GM12878 (cell line): ENCODE measurements around the gene OSM. TPM values are rescaled to one million over a fixed set of nuclear protein-coding genes. Genes with fewer than 3 reads are reported as not detected.

Source experiments
- ATAC-seq: fragments of 200-7000 bp; cut with Tn5 transposase; 3 replicates; pipeline ENCODE4 v1.9.1; 2020; ENCODE audit warnings: mild to moderate bottlenecking, moderate library complexity
- BruUV-seq: library from RNA; stranded (reverse); fragments of 400-500 nt; replicated peaks from 2 replicates; lab custom pipeline; 2021; lab: Mats Ljungman, UMichigan
- CTCF ChIA-PET: fragments of 300-600 bp; sonication (Branson Sonifier 250); formaldehyde crosslinking; extraction: SDS; loops from one replicate; lab custom pipeline; 2021; ENCODE audit warnings: inconsistent platforms; lab: Yijun Ruan, JAX
- POLR2A ChIA-PET: fragments of 350-600 bp; formaldehyde crosslinking; extraction: SDS; loops from one replicate; lab custom pipeline; 2021; ENCODE audit warnings: inconsistent platforms; lab: Charles Lee
- RAD21 ChIA-PET: fragments of 300-600 bp; sonication (Branson Sonifier 250); formaldehyde crosslinking; loops from one replicate; lab custom pipeline; 2023; ENCODE audit warnings: antibody characterized with exemption; ENCODE audit not compliant: unreplicated experiment; lab: Charles Lee
- SMC1A ChIA-PET: fragments of 300-600 bp; sonication (Branson Sonifier 250); formaldehyde crosslinking; loops from one replicate; lab custom pipeline; 2023; ENCODE audit not compliant: unreplicated experiment, uncharacterized antibody; lab: Charles Lee
- DNase-seq: peaks from one replicate; pipeline ENCODE4 v3.0.0-alpha.2; 2011; ENCODE audit warnings: low read depth, low spot score
- FAIRE-seq: peaks from 3 replicates; lab custom pipeline; 2011; peaks lifted over from hg19 to GRCh38; lab: Jason Lieb, UNC
- H2AFZ ChIP-seq: 2 replicates; pipeline ENCODE4 v1.6.0; 2011; ENCODE audit warnings: low read depth, low read length, control low read depth; ENCODE audit not compliant: control insufficient read depth
- H3K27ac ChIP-seq: 2 replicates; pipeline ENCODE4 v1.5.1; 2011; ENCODE audit warnings: control low read depth; ENCODE audit not compliant: control insufficient read depth, insufficient read depth
- H3K27me3 ChIP-seq, 2 experiments: replicated peaks in 1 of 2; 2 replicates each; pipeline versions ENCODE4 v1.6.0 to v1.6.1; 2011; ENCODE audit warnings: low read length in 1 of 2; ENCODE audit not compliant: control insufficient read depth in 2 of 2, insufficient read depth in 2 of 2
- H3K36me3 ChIP-seq, 2 experiments: 2 replicates each; pipeline ENCODE4 v1.5.1; 2011; ENCODE audit warnings: low read length in 1 of 2; ENCODE audit not compliant: control insufficient read depth in 2 of 2, insufficient read depth in 2 of 2
- H3K4me1 ChIP-seq: 2 replicates; pipeline ENCODE4 v1.6.1; 2011; ENCODE audit warnings: mild to moderate bottlenecking, low read length, moderate library complexity, mixed read lengths; ENCODE audit not compliant: control insufficient read depth, insufficient read depth
- H3K4me2 ChIP-seq: 2 replicates; pipeline ENCODE4 v1.6.0; 2011; ENCODE audit warnings: control low read depth; ENCODE audit not compliant: control insufficient read depth, insufficient read depth
- H3K4me3 ChIP-seq: fragments of 200-600 bp; sonication (generic); 2 replicates; pipeline ENCODE4 v1.5.1; 2016
- H3K79me2 ChIP-seq: 2 replicates; pipeline ENCODE4 v1.6.0; 2011; ENCODE audit warnings: low read length; ENCODE audit not compliant: control insufficient read depth, insufficient read depth
- H3K9ac ChIP-seq: 2 replicates; pipeline ENCODE4 v1.8.0; 2011; ENCODE audit warnings: low read length, control low read depth, mixed read lengths; ENCODE audit not compliant: control insufficient read depth, insufficient read depth
- H3K9me3 ChIP-seq: replicated peaks from 3 replicates; pipeline ENCODE4 v1.5.1; 2011; ENCODE audit warnings: mild to moderate bottlenecking, low read length; ENCODE audit not compliant: control insufficient read depth, insufficient read depth
- H4K20me1 ChIP-seq: 2 replicates; pipeline ENCODE4 v1.6.0; 2011; ENCODE audit not compliant: control insufficient read depth, insufficient read depth
- BRCA1 ChIP-seq: IDR thresholded peaks from 2 replicates; pipeline ENCODE4 v1.6.1; 2011; ENCODE audit warnings: low read depth, low read length, improper control_type of control experiment
- ESRRA ChIP-seq: IDR thresholded peaks from 2 replicates; pipeline ENCODE4 v1.6.1; 2012; ENCODE audit warnings: mild to moderate bottlenecking, low read length, improper control_type of control experiment
- EZH2 ChIP-seq: IDR thresholded peaks from 2 replicates; pipeline ENCODE4 v1.6.1; 2012; ENCODE audit warnings: low read depth, mild to moderate bottlenecking, control low read depth, inconsistent platforms, low read length, borderline replicate concordance; ENCODE audit not compliant: control insufficient read depth
- FOXM1 ChIP-seq: IDR thresholded peaks from 2 replicates; pipeline ENCODE4 v1.6.1; 2012; ENCODE audit warnings: low read depth, mild to moderate bottlenecking, inconsistent platforms, low read length, moderate library complexity
- PBX3 ChIP-seq: IDR thresholded peaks from 2 replicates; pipeline ENCODE4 v1.6.1; 2011; ENCODE audit warnings: mild to moderate bottlenecking, low read depth, low read length, moderate library complexity; ENCODE audit not compliant: insufficient replicate concordance
- RAD21 ChIP-seq: IDR thresholded peaks from 2 replicates; pipeline ENCODE4 v1.6.1; 2011; ENCODE audit warnings: mild to moderate bottlenecking, low read depth, low read length, moderate library complexity; ENCODE audit not compliant: insufficient read depth
- SUPT20H ChIP-seq: IDR thresholded peaks from 2 replicates; pipeline ENCODE4 v1.6.1; 2011; ENCODE audit warnings: low read depth, mild to moderate bottlenecking, low read length, moderate library complexity, borderline replicate concordance; ENCODE audit not compliant: control insufficient read depth
- WGBS: methylation state at CpG from one replicate; pipeline ENCODE4 v1.1.6; 2016; ENCODE audit warnings: low lambda C conversion rate; ENCODE audit not compliant: insufficient replicate concordance, insufficient coverage; ENCODE audit errors: missing lambda C conversion rate; 5-methylcytosine and 5-hydroxymethylcytosine counted together
- in situ Hi-C: fragments of 300-500 bp; cut with MboI; formaldehyde crosslinking; loops from 9 replicates; pipeline ENCODE4 v1.14.3; 2018; ENCODE audit warnings: mixed read lengths
- intact Hi-C: fragments of 100-400 bp; cut with micrococcal nuclease; formaldehyde crosslinking; loops from one replicate; pipeline ENCODE4 v1.14.2; 2022; ENCODE audit not compliant: unreplicated experiment
- polyA plus RNA-seq, 11 experiments: library from polyadenylated mRNA; depleted of rRNA in 4 of 11; unstranded in 6 of 11; stranded (reverse) in 5 of 11; fragments of >200 nt; fragmentation: Nextera tagmentation in 4 of 11; fragmentation: Illumina TruSeq in 1 of 11; extraction: Ambion mirVana in 4 of 11; extraction: Trizol in 1 of 11; gene quantifications; 1 replicate in 1 of 11; 2 replicates in 10 of 11; pipeline versions ENCODE4 v1.2.1 to v1.2.3, GENCODE V29; 2011 to 2016; ENCODE audit warnings: inconsistent platforms in 2 of 11, missing spikeins in 2 of 11, low read depth in 1 of 11
- total RNA-seq, 4 experiments: library from RNA; depleted of rRNA in 3 of 4; stranded (reverse); fragments of >200 nt in 3 of 4; fragmentation: Illumina TruSeq in 1 of 4; extraction: Trizol in 1 of 4; gene quantifications; 2 replicates each; pipeline versions ENCODE4 v1.2.1 to v1.2.3, GENCODE V29; 2013 to 2021
- TF ChIP-seq, protein P1 (sequence below): fragments of 150-350 bp; IDR thresholded peaks from 2 replicates; pipeline ENCODE4 v1.6.1; 2016; ENCODE audit warnings: low read depth, low read length
- TF ChIP-seq, protein P2 (sequence below): fragments of 450-650 bp; IDR thresholded peaks from 2 replicates; pipeline ENCODE4 v1.6.1; 2017; ENCODE audit warnings: antibody characterized with exemption, mild to moderate bottlenecking, moderate library complexity
- TF ChIP-seq, protein P3 (sequence below): fragments of 450-650 bp; IDR thresholded peaks from 2 replicates; pipeline ENCODE4 v1.6.1; 2017; ENCODE audit warnings: mild to moderate bottlenecking, moderate library complexity

The OSM gene
- total and polyA plus RNA-seq, 10 of the 15 experiments (the other 5 are each of a cell fraction or from before 2014, with no cell fraction given) = 0.06 to 1.4 (median 0.59) TPM

DNA sequence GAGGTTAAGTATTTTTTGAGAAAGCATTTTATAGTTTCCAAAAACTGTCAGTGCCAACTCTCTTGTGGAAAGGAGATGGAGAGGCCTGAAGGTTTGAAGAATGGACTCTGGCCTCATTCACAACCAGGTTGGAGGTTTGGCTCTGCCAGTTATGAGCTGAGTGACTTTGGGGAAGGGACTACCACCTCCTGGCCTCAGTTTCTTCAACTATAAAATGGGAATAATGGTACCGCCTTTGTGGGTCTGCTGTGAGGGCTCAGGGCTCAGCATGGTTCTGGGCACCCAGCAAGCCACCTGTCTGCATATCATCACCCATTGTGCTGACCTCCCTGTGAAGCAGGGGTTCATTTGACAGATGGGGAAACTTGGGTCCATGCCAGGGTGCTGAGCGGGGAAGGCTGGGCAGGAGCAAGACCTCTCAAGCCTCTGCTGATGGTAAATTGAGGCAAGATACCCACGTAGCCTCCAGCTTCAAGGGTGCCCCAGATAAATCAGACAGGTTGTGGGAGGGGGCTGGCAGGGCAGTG is 16.5 kb downstream of the OSM start:
- 44% methylated on average over 3 of the region's 3 CpGs for WGBS
- TF ChIP-seq EZH2 (no peak), SUPT20H (no peak), BRCA1 (no peak), FOXM1 (no peak), RAD21 (no peak), PBX3 (no peak), ESRRA (no peak)
- TF ChIP-seq, protein P1, sequence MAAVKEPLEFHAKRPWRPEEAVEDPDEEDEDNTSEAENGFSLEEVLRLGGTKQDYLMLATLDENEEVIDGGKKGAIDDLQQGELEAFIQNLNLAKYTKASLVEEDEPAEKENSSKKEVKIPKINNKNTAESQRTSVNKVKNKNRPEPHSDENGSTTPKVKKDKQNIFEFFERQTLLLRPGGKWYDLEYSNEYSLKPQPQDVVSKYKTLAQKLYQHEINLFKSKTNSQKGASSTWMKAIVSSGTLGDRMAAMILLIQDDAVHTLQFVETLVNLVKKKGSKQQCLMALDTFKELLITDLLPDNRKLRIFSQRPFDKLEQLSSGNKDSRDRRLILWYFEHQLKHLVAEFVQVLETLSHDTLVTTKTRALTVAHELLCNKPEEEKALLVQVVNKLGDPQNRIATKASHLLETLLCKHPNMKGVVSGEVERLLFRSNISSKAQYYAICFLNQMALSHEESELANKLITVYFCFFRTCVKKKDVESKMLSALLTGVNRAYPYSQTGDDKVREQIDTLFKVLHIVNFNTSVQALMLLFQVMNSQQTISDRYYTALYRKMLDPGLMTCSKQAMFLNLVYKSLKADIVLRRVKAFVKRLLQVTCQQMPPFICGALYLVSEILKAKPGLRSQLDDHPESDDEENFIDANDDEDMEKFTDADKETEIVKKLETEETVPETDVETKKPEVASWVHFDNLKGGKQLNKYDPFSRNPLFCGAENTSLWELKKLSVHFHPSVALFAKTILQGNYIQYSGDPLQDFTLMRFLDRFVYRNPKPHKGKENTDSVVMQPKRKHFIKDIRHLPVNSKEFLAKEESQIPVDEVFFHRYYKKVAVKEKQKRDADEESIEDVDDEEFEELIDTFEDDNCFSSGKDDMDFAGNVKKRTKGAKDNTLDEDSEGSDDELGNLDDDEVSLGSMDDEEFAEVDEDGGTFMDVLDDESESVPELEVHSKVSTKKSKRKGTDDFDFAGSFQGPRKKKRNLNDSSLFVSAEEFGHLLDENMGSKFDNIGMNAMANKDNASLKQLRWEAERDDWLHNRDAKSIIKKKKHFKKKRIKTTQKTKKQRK = no peak
- TF ChIP-seq, protein P2, sequence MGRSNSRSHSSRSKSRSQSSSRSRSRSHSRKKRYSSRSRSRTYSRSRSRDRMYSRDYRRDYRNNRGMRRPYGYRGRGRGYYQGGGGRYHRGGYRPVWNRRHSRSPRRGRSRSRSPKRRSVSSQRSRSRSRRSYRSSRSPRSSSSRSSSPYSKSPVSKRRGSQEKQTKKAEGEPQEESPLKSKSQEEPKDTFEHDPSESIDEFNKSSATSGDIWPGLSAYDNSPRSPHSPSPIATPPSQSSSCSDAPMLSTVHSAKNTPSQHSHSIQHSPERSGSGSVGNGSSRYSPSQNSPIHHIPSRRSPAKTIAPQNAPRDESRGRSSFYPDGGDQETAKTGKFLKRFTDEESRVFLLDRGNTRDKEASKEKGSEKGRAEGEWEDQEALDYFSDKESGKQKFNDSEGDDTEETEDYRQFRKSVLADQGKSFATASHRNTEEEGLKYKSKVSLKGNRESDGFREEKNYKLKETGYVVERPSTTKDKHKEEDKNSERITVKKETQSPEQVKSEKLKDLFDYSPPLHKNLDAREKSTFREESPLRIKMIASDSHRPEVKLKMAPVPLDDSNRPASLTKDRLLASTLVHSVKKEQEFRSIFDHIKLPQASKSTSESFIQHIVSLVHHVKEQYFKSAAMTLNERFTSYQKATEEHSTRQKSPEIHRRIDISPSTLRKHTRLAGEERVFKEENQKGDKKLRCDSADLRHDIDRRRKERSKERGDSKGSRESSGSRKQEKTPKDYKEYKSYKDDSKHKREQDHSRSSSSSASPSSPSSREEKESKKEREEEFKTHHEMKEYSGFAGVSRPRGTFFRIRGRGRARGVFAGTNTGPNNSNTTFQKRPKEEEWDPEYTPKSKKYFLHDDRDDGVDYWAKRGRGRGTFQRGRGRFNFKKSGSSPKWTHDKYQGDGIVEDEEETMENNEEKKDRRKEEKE = no peak
- TF ChIP-seq, protein P3, sequence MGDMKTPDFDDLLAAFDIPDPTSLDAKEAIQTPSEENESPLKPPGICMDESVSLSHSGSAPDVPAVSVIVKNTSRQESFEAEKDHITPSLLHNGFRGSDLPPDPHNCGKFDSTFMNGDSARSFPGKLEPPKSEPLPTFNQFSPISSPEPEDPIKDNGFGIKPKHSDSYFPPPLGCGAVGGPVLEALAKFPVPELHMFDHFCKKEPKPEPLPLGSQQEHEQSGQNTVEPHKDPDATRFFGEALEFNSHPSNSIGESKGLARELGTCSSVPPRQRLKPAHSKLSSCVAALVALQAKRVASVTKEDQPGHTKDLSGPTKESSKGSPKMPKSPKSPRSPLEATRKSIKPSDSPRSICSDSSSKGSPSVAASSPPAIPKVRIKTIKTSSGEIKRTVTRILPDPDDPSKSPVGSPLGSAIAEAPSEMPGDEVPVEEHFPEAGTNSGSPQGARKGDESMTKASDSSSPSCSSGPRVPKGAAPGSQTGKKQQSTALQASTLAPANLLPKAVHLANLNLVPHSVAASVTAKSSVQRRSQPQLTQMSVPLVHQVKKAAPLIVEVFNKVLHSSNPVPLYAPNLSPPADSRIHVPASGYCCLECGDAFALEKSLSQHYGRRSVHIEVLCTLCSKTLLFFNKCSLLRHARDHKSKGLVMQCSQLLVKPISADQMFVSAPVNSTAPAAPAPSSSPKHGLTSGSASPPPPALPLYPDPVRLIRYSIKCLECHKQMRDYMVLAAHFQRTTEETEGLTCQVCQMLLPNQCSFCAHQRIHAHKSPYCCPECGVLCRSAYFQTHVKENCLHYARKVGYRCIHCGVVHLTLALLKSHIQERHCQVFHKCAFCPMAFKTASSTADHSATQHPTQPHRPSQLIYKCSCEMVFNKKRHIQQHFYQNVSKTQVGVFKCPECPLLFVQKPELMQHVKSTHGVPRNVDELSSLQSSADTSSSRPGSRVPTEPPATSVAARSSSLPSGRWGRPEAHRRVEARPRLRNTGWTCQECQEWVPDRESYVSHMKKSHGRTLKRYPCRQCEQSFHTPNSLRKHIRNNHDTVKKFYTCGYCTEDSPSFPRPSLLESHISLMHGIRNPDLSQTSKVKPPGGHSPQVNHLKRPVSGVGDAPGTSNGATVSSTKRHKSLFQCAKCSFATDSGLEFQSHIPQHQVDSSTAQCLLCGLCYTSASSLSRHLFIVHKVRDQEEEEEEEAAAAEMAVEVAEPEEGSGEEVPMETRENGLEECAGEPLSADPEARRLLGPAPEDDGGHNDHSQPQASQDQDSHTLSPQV = no peak
- no peaks in the 10 kb centered on the region for H3K9me3 ChIP-seq
- H4K20me1 ChIP-seq = no peaks in the 10 kb centered on the region
- H3K27me3 ChIP-seq = peaks cover 2 to 3% of the 10 kb centered on the region in 2 experiments; a peak in 2 of 4 replicates
- H2AFZ ChIP-seq = no peak overlapping the region
- POLR2A ChIA-PET = interaction anchor here (0.5 to 0.6 kb wide), 2 partner anchors 50 to 81 kb away, joined by 3 read pairs; no protein-coding TSS in a partner anchor
- FAIRE-seq (no peak), ATAC-seq (no peak), DNase-seq (no peak)
- no peaks in the 10 kb centered on the region for H3K36me3 ChIP-seq
- H3K4me1 ChIP-seq = peaks cover 10% of the 10 kb centered on the region
- H3K4me2 ChIP-seq = no peak overlapping the region
- no peak overlapping the region for H3K27ac ChIP-seq
- no TSS peak for BruUV-seq
- CTCF ChIA-PET = interaction anchor here (1.2 kb wide), 1 partner anchor 105 kb away, joined by 4 read pairs; no protein-coding TSS in a partner anchor
- intact Hi-C loops = no loop called here
- no peak overlapping the region for H3K9ac ChIP-seq
- in situ Hi-C loops = no loop called here
- RAD21 ChIA-PET = interaction anchor here (1.5 to 1.6 kb wide), 2 partner anchors 38 to 142 kb away, joined by 4 to 5 read pairs; no protein-coding TSS in a partner anchor
- SMC1A ChIA-PET = no interaction called here
- no peaks in the 10 kb centered on the region for H3K79me2 ChIP-seq
- H3K4me3 ChIP-seq = no peak overlapping the region
